SK-N-SH treated with all-trans-retinoic acid at 6 μM for 48 hours (cell line): ENCODE data around the gene FOLR2.

ENCODE experiments used
- CSDC2 ChIP-seq: fragments of 250-450 bp; sonication (Bioruptor Pico); IDR thresholded peaks from 2 replicates; pipeline ENCODE4 v1.5.0; 2020; ENCODE audit warnings: mild to moderate bottlenecking, moderate library complexity
- ESRRG ChIP-seq: fragments of 250-450 bp; sonication (Bioruptor Pico); IDR thresholded peaks from 2 replicates; pipeline ENCODE4 v1.6.1; 2021; ENCODE audit warnings: mild to moderate bottlenecking
- OSR1 ChIP-seq: fragments of 250-450 bp; sonication (Bioruptor Pico); IDR thresholded peaks from 2 replicates; pipeline ENCODE4 v1.8.0; 2022; ENCODE audit warnings: moderate library complexity, mild to moderate bottlenecking, inconsistent platforms
- TCF4 ChIP-seq: fragments of 250-450 bp; sonication (Bioruptor Pico); IDR thresholded peaks from 2 replicates; pipeline ENCODE4 v1.8.0; 2021; ENCODE audit warnings: mild to moderate bottlenecking, moderate library complexity, borderline replicate concordance
- ZC3H10 ChIP-seq: fragments of 250-450 bp; sonication (Bioruptor Pico); IDR thresholded peaks from 2 replicates; pipeline ENCODE4 v1.5.1; 2021; ENCODE audit warnings: mild to moderate bottlenecking, moderate library complexity
- ZFP30 ChIP-seq: fragments of 450-650 bp; formaldehyde crosslinking; IDR thresholded peaks from 2 replicates; pipeline ENCODE4 v1.5.0; 2022; ENCODE audit warnings: mild to moderate bottlenecking, moderate library complexity
- ZNF8 ChIP-seq: fragments of 450-650 bp; formaldehyde crosslinking; IDR thresholded peaks from 2 replicates; pipeline ENCODE4 v1.5.0; 2020; ENCODE audit warnings: mild to moderate bottlenecking, moderate library complexity
- TF ChIP-seq, protein P1 (sequence below): fragments of 250-450 bp; sonication (Bioruptor Pico); IDR thresholded peaks from 2 replicates; pipeline ENCODE4 v1.5.1; 2020; ENCODE audit warnings: low read depth, mild to moderate bottlenecking, moderate library complexity

DNA sequence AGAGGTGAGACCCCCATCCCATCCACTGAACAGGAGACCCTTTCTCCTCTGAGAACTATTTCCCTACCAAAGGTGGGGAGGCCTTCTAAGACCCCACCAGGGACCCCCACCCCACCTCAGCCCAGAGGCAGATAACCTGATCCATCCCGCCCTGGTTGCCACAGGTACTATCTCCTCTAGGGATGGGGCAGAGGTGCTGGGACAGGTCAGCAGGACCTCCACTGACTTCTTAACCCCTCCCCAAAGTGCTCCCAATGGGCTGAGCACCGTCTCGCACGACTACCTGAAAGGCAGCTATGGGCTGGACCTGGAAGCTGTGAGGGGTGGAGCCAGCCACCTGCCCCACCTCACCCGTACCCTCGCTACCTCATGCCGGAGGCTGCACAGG, 12.2 kb downstream of the FOLR2 start:
- TF ChIP-seq, protein P1, sequence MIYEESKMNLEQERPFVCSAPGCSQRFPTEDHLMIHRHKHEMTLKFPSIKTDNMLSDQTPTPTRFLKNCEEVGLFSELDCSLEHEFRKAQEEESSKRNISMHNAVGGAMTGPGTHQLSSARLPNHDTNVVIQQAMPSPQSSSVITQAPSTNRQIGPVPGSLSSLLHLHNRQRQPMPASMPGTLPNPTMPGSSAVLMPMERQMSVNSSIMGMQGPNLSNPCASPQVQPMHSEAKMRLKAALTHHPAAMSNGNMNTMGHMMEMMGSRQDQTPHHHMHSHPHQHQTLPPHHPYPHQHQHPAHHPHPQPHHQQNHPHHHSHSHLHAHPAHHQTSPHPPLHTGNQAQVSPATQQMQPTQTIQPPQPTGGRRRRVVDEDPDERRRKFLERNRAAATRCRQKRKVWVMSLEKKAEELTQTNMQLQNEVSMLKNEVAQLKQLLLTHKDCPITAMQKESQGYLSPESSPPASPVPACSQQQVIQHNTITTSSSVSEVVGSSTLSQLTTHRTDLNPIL (CRISPR knock-in tag): no peak
- TF ChIP-seq ZFP30 (no peak), ZNF8 (CRISPR knock-in tag) (no peak), CSDC2 (CRISPR knock-in tag) (no peak), ESRRG (CRISPR knock-in tag) (no peak), OSR1 (CRISPR knock-in tag) (no peak), ZC3H10 (CRISPR knock-in tag) (no peak), TCF4 (no peak)
